Hair follicle dermal papilla cell (primary cell): ENCODE measurements around the gene SLC2A10. TPM values are rescaled to one million over a fixed set of nuclear protein-coding genes. Genes with fewer than 3 reads are reported as not detected.

Experiments
- total RNA-seq: library from RNA; depleted of rRNA; stranded (reverse); fragments of >200 nt; gene quantifications from 2 replicates; pipeline ENCODE4 v1.2.3, GENCODE V29; 2012

The SLC2A10 gene
- 71.3 and 107 TPM in 2 replicates for total RNA-seq

GRCh38 chr20:46709459-46710152 is at the start of gene SLC2A10:
Gene SLC2A10 (plus strand): TSS chr20:46709649. CDS start chr20:46709737, 88 bp downstream.

DNA sequence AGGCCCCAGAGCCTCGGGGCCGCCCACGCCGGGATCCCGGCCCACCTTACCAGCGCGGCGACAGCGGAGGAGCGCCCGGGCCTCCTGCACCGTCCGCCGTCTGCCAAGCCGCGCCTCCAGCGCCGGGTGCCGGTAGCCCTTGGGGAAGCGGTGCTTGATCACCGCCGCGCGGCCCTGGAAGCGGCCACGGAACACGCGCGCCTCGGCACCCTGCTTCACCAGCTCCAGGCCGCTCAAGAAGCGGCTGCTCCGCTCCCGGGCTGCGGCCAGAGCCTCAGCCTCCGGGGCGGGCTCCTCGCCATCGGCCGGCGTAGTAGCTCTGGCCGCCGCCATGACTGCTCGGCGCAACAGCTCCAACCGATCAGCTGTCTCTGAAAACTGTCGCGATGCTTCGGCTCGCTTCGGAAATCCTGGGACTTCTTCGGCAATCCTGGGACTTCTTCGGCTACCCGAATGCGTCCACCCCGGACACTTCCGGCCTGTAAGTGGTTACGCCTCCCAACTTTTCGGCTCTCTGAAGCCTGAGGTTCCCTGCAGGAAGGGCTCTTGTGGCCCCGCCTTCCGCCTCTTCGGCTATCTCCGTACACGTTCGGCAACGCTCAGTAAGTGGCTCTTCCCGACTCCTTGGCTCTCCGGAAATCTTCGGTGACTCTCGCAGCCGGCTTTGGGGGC is 20.2 kb upstream of the SLC2A10 start, which contains the start of gene TP53RK:
TP53RK (minus strand) TSS at position 363 of the 672 bp plus-strand sequence; CDS start at position 333, 30 bp downstream.

Other genes with a start within 250 kb of the SLC2A10 start
- gene ZNF334, start 196.1 kb upstream of the SLC2A10 start, total RNA-seq = 1.9 and 4.1 TPM in 2 replicates
- not detected in 2 replicates for gene OCSTAMP, start 159.0 kb upstream of the SLC2A10 start, total RNA-seq
- gene SLC13A3, start 58.2 kb upstream of the SLC2A10 start, total RNA-seq = 2.3 and 2.4 TPM in 2 replicates
- 23.7 and 28.6 TPM in 2 replicates for gene TP53RK, start 20.2 kb upstream of the SLC2A10 start, total RNA-seq
- 1.5 and 2.6 TPM in 2 replicates for gene EYA2, start 185.2 kb downstream of the SLC2A10 start, total RNA-seq